CD4-positive, alpha-beta T cell treated with Interleukin-4 for 4 hours (primary cell): ENCODE results near the gene TMEM43.
A peak's percentile ranks its signal among the peaks of the same experiment; 100 is the strongest.
"Not testable (repeated sequence)": the region's sequence is repeated elsewhere in the genome, so short reads cannot be mapped to it uniquely, and the experiment has no call there.

ENCODE experiments used
- DNase-seq: peaks from one replicate; pipeline ENCODE4 v3.0.0-alpha.2; 2020

The TMEM43 gene

GRCh38 chr3:14124615-14125192 is at the start of gene TMEM43, which contains the start of gene CHCHD4:
Gene TMEM43, plus strand, starts transcription at chr3:14125052. Its CDS starts 142 bp downstream, at chr3:14125194.
Gene CHCHD4, minus strand, starts transcription at chr3:14124870. Its CDS starts 194 bp downstream, at chr3:14124676.
- peak; percentile 99 for DNase-seq

GRCh38 chr3:14075233-14075632 is 49.6 kb upstream of the TMEM43 start:
- DNase-seq, result not testable (repeated sequence)

GRCh38 chr3:14077310-14077709 is 47.5 kb upstream of the TMEM43 start:
- DNase-seq, result no peak

GRCh38 chr3:14082108-14082657 is 42.7 kb upstream of the TMEM43 start:
- no peak for DNase-seq

- not testable (repeated sequence) for DNase-seq
Measured at GRCh38 chr3:14087461-14087860, 37.4 kb upstream of the TMEM43 start.

- DNase-seq, result not testable (repeated sequence)
Measured at GRCh38 chr3:14091959-14092358, 32.9 kb upstream of the TMEM43 start.

GRCh38 chr3:14092464-14092863 is 32.4 kb upstream of the TMEM43 start:
- no peak for DNase-seq

- DNase-seq, result no peak
Measured at GRCh38 chr3:14093831-14094230, 31.0 kb upstream of the TMEM43 start.

GRCh38 chr3:14096742-14097141 is 28.1 kb upstream of the TMEM43 start:
- no peak for DNase-seq

- no peak for DNase-seq
Measured at GRCh38 chr3:14097616-14098391, 27.0 kb upstream of the TMEM43 start.

- not testable (repeated sequence) for DNase-seq
Measured at GRCh38 chr3:14109821-14110220, 15.0 kb upstream of the TMEM43 start.

GRCh38 chr3:14110699-14111098 is 14.2 kb upstream of the TMEM43 start:
- DNase-seq, result no peak

- DNase-seq, result no peak
Measured at GRCh38 chr3:14113965-14114635, 10.8 kb upstream of the TMEM43 start.

GRCh38 chr3:14117468-14118399 is 7.1 kb upstream of the TMEM43 start:
- no peak for DNase-seq

- no peak for DNase-seq
Measured at GRCh38 chr3:14118400-14119381, 6.2 kb upstream of the TMEM43 start.

GRCh38 chr3:14119651-14120050 is 5.2 kb upstream of the TMEM43 start:
- no peak for DNase-seq

GRCh38 chr3:14120111-14120920 is 4.5 kb upstream of the TMEM43 start:
- no peak for DNase-seq

- not testable (repeated sequence) for DNase-seq
Measured at GRCh38 chr3:14120921-14121448, 3.9 kb upstream of the TMEM43 start.

- no peak for DNase-seq
Measured at GRCh38 chr3:14121859-14122258, 3.0 kb upstream of the TMEM43 start.

- DNase-seq, result no peak
Measured at GRCh38 chr3:14122301-14122700, 2.6 kb upstream of the TMEM43 start.
